GM18498 (cell line): ENCODE results near the gene ATXN10.
"Not testable (repeated sequence)": the region's sequence is repeated elsewhere in the genome, so short reads cannot be mapped to it uniquely, and the experiment has no call there.

ENCODE experiments used
- ATAC-seq: cut with Tn5 transposase; IDR thresholded peaks from one replicate; pipeline ENCODE4 v1.9.1; 2021; ENCODE audit warnings: mild to moderate bottlenecking, moderate library complexity; ENCODE audit not compliant: unreplicated experiment

Gene ATXN10

GRCh38 chr22:45781966-45782365 is 110.3 kb downstream of the ATXN10 start:
- ATAC-seq, result no peak

- ATAC-seq, result no peak
Measured at GRCh38 chr22:45783021-45783420, 111.4 kb downstream of the ATXN10 start.

GRCh38 chr22:45783690-45784089 is 112.1 kb downstream of the ATXN10 start:
- ATAC-seq, result no peak

GRCh38 chr22:45784357-45785277 is 113.0 kb downstream of the ATXN10 start:
- no peak for ATAC-seq

GRCh38 chr22:45785458-45785857 is 113.8 kb downstream of the ATXN10 start:
- ATAC-seq, result no peak

- ATAC-seq, result no peak
Measured at GRCh38 chr22:45786726-45787125, 115.1 kb downstream of the ATXN10 start.

- no peak for ATAC-seq
Measured at GRCh38 chr22:45787759-45788158, 116.1 kb downstream of the ATXN10 start.

GRCh38 chr22:45788522-45788921 is 116.9 kb downstream of the ATXN10 start:
- no peak for ATAC-seq

- no peak for ATAC-seq
Measured at GRCh38 chr22:45790401-45790800, 118.8 kb downstream of the ATXN10 start.

GRCh38 chr22:45793161-45793560 is 121.5 kb downstream of the ATXN10 start:
- ATAC-seq, result no peak

GRCh38 chr22:45793892-45794291 is 122.3 kb downstream of the ATXN10 start:
- no peak for ATAC-seq

GRCh38 chr22:45796009-45796408 is 124.4 kb downstream of the ATXN10 start:
- not testable (repeated sequence) for ATAC-seq

- ATAC-seq, result no peak
Measured at GRCh38 chr22:45799291-45799690, 127.7 kb downstream of the ATXN10 start.

GRCh38 chr22:45802054-45802453 is 130.4 kb downstream of the ATXN10 start:
- no peak for ATAC-seq

- no peak for ATAC-seq
Measured at GRCh38 chr22:45804319-45804985, 132.8 kb downstream of the ATXN10 start.

GRCh38 chr22:45804986-45805325 is 133.3 kb downstream of the ATXN10 start:
- no peak for ATAC-seq

GRCh38 chr22:45805413-45805812 is 133.8 kb downstream of the ATXN10 start:
- no peak for ATAC-seq

GRCh38 chr22:45807156-45807915 is 135.7 kb downstream of the ATXN10 start:
- no peak for ATAC-seq

GRCh38 chr22:45812910-45813309 is 141.3 kb downstream of the ATXN10 start:
- no peak for ATAC-seq

GRCh38 chr22:45814198-45814597 is 142.6 kb downstream of the ATXN10 start:
- no peak for ATAC-seq

- no peak for ATAC-seq
Measured at GRCh38 chr22:45816776-45817175, 145.1 kb downstream of the ATXN10 start.
